Choroid plexus epithelial cell (primary cell): Measurements from ENCODE around the gene OXTR.
A peak's percentile ranks its signal among the peaks of the same experiment; 100 is the strongest.

ENCODE experiments used
- DNase-seq: peaks from one replicate; pipeline ENCODE4 v3.0.0-alpha.2; 2010; ENCODE audit warnings: low read depth
- H3K4me3 ChIP-seq: 2 replicates; pipeline ENCODE4 v1.5.1; 2011; ENCODE audit warnings: low read depth, mild to moderate bottlenecking, control low read depth, low read length, moderate library complexity
- CTCF ChIP-seq: conservative IDR thresholded peaks from 2 replicates; pipeline ENCODE4 v1.5.1; 2011; ENCODE audit warnings: low read depth, mild to moderate bottlenecking, control low read depth, inconsistent platforms, low read length, moderate library complexity

OXTR gene

GRCh38 chr3:8743021-8743601 is 26.3 kb downstream of the OXTR start:
- TF ChIP-seq CTCF: no peak
- H3K4me3 ChIP-seq: no peak overlapping the region
- DNase-seq: peak; percentile 60

GRCh38 chr3:8741581-8742261 is 27.7 kb downstream of the OXTR start:
- peak; percentile 75 for DNase-seq
- H3K4me3 ChIP-seq: peak overlapping the region; percentile 27
- TF ChIP-seq CTCF: no peak

- TF ChIP-seq CTCF: no peak
- DNase-seq: peak; percentile 56
Measured at GRCh38 chr3:8739757-8740504, 29.5 kb downstream of the OXTR start.

GRCh38 chr3:8738639-8739038 is 30.8 kb downstream of the OXTR start:
- no peak for TF ChIP-seq CTCF
- no peak for DNase-seq
- no peak overlapping the region for H3K4me3 ChIP-seq

More at GRCh38 chr3:8739757-8740504, 29.5 kb downstream of the OXTR start:
- no peak overlapping the region for H3K4me3 ChIP-seq

GRCh38 chr3:8737823-8738222 is 31.6 kb downstream of the OXTR start:
- TF ChIP-seq CTCF: no peak
- no peak overlapping the region for H3K4me3 ChIP-seq
- DNase-seq: no peak

- no peak for TF ChIP-seq CTCF
- DNase-seq: no peak
- no peak overlapping the region for H3K4me3 ChIP-seq
Measured at GRCh38 chr3:8737301-8737700, 32.1 kb downstream of the OXTR start.

- no peak overlapping the region for H3K4me3 ChIP-seq
- TF ChIP-seq CTCF: no peak
- DNase-seq: no peak
Measured at GRCh38 chr3:8736436-8736835, 33.0 kb downstream of the OXTR start.
